VCaP (cell line): Measurements from ENCODE around the gene TLE2.

ENCODE experiments used
- H3K27ac ChIP-seq: fragments of 450-650 bp; 2 replicates; pipeline ENCODE4 v1.5.1; 2017
- CTCF ChIP-seq: fragments of 450-650 bp; conservative IDR thresholded peaks from 2 replicates; pipeline ENCODE4 v1.5.1; 2017; ENCODE audit warnings: mild to moderate bottlenecking, moderate library complexity

The TLE2 gene

DNA sequence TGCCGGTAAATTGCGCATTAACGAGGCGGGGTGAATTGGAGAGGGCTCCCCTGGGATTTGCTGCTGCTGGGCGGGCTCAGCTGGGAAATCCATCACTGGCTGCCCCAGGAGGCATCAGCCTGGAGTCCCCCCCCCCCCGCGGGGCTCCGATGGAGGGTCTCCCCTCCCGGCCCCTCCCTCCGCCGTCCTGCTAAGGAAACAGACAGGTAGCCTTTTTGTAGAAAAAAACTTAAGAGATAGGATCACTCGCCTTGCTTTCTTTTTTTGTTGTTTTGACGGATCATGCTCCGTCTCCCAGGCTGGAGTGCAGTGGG lies 44.9 kb downstream of the TLE2 start:
- peak overlapping the region; percentile 56 for H3K27ac ChIP-seq
- TF ChIP-seq CTCF: no peak

DNA sequence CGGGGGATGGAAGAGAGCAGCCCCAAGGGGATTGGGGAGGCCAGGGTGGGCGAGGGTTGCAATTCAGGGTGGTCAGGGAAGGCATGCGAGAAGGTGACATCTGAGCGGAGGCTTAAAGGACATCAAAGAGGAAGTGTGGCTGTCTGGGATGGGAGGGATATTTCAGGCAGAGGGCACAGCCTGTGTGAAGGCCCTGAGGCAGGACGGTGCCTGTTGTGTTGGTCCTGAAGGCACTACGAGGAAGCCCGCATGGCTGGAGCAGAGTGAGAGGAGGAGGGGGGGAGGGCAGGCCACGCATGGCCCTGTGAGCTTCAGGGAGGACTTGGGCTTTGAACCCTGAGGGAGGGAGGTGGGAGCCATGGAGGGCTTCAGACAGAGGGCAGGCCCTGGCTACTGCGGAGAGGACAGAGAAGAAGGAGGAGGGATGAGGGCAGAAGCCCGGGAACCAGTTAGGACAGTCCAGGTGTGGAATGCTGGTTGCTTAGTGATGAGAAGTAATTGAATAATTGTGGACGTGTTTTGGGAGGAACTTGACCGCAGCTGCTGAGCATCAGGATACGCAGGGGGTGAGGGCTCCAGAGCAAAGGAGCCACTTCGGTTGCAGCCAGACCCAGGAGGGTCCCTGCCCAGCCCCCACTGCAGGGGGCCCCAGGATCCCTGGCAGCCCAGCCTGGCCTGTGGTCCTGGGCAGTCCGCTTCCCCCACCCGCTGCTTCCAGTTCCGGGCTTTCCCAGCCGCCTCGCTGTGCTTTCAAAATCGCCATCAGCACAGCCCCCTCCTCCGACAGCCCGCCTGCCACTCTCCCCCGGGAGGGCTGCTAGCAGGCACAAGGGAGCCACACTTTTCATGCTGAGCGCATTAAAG lies 45.5 kb downstream of the TLE2 start:
- H3K27ac ChIP-seq: peak overlapping the region; percentile 56

GRCh38 chr19:2982983-2983350 lies 46.1 kb downstream of the TLE2 start:
- H3K27ac ChIP-seq: peak overlapping the region; percentile 56
- no peak for TF ChIP-seq CTCF

More for the DNA sequence above, 45.5 kb downstream of the TLE2 start:
- no peak for TF ChIP-seq CTCF

DNA sequence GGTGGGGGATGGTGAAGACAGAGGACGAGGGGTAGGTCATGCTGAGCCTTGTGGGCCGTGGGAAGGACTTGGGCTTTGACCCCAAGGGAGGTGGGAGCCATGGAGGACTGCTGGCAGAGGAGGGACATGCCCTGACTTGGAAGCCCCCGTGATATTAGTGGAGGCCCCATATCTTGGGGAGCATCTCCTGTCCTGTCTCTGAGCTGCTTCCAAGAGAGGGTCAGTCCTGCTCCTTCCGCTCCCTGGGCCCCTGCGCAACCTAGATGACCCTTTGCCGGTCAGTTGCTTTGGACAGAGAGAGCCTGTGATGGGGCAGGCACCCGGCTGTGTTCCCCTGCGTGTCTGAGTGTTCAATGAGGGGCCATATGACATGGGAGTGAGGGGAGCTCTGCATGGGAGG lies 46.5 kb downstream of the TLE2 start:
- TF ChIP-seq CTCF: no peak
- H3K27ac ChIP-seq: peak overlapping the region; percentile 56

- TF ChIP-seq CTCF: no peak
- H3K27ac ChIP-seq: no peak overlapping the region
These were observed 47.2 kb downstream of the TLE2 start for GRCh38 chr19:2981898-2982297.

DNA sequence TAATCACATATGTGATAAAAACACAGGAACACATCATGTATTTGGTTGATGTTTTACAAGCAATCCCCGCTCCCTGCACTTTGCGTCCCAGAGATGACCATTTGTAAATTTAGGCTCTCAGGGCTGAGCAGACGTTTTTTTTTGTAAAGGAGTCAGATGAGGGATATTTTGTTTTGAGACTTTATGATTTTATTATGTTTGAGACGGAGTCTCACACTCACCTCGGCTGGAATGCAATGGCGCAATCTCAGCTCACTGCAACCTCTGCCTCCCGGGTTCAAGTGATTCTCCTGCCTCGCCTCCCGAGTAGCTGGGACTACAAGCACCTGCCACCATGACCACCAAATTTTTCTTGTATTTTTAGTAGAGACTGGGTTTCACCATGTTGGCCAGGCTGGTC lies 50.3 kb downstream of the TLE2 start:
- no peak for TF ChIP-seq CTCF
- H3K27ac ChIP-seq: no peak overlapping the region

GRCh38 chr19:2978166-2978767 lies 50.8 kb downstream of the TLE2 start:
- TF ChIP-seq CTCF: no peak
- H3K27ac ChIP-seq: peak overlapping the region; percentile 15; the same call in 1 of the 2 replicates
